Measurements from ENCODE around the gene UBR1.

DNA sequence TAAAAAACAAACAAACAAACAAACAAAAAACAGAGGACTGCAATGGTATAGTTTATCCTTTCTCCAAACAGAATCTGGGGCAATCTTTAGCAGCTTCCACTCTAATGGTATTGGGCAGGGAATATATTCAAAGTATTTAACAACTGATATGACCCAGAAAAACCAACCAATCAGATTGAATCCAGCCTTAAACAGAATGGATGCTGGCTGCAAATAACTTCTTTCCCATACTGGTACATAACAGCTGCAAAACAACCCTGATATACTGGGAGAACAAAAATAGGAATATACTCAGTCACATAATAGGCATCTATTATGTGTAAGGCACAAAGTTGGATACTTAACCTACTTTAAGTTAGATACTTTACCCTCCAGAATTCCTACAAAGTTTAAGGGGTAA lies 49.1 kb downstream of the UBR1 start:
- TF ChIP-seq POLR2A (IDR thresholded peaks at IDR 0.05; ENCODE audit: low read depth, low read length) (no peak), TAF1 (IDR thresholded peaks at IDR 0.05; ENCODE audit: borderline replicate concordance, low read depth, low read length) (no peak), POLR2AphosphoS5 (IDR thresholded peaks at IDR 0.05; ENCODE audit: low read depth, low read length) (no peak)

All from GM12892 (cell line).